HepG2 (cell line): Measurements from ENCODE around the gene FMNL1. TPM values are rescaled to one million over a fixed set of nuclear protein-coding genes. Genes with fewer than 3 reads are reported as not detected.
A peak's percentile ranks its signal among the peaks of the same experiment; 100 is the strongest.

Experiments used
- CREM ChIP-seq, 2 experiments: sonication (generic) in 1 of 2; formaldehyde crosslinking in 1 of 2; IDR thresholded peaks; 2 replicates each; pipeline versions ENCODE4 v1.4.0 to v1.6.1; 2016 to 2020; ENCODE audit warnings: antibody characterized with exemption in 1 of 2, mild to moderate bottlenecking in 1 of 2, missing genetic modification reagents in 1 of 2
- EED ChIP-seq: sonication (generic); formaldehyde crosslinking; IDR thresholded peaks from 2 replicates; pipeline ENCODE4 v1.5.0; 2020; ENCODE audit warnings: mild to moderate bottlenecking, missing genetic modification reagents
- HNRNPL ChIP-seq: fragments of 200-400 bp; formaldehyde crosslinking; IDR thresholded peaks from 2 replicates; pipeline ENCODE4 v1.6.1; 2017; ENCODE audit warnings: mild to moderate bottlenecking, low read depth, low read length
- ZNF879 ChIP-seq: sonication (generic); formaldehyde crosslinking; IDR thresholded peaks from 2 replicates; pipeline ENCODE4 v1.8.1; 2023; ENCODE audit warnings: missing genetic modification reagents
- ZSCAN31 ChIP-seq: sonication (generic); formaldehyde crosslinking; IDR thresholded peaks from 2 replicates; pipeline ENCODE4 v1.5.0; 2020; ENCODE audit warnings: low read depth, mild to moderate bottlenecking, missing genetic modification reagents
- polyA plus RNA-seq, 8 experiments: library from polyadenylated mRNA; depleted of rRNA in 3 of 8; stranded (reverse) in 7 of 8; unstranded in 1 of 8; fragments of >200 nt; fragmentation: Illumina TruSeq in 4 of 8; extraction: Trizol in 4 of 8; gene quantifications; 2 replicates each; pipeline versions ENCODE4 v1.2.1 to v1.2.3, GENCODE V29; 2011 to 2016; ENCODE audit warnings: low read depth in 4 of 8, missing spikeins in 1 of 8, mixed read lengths in 1 of 8; ENCODE audit not compliant: insufficient read depth in 1 of 8
- total RNA-seq, 5 experiments: library from RNA; depleted of rRNA; stranded (reverse); fragments of >200 nt; fragmentation: Illumina TruSeq; extraction: Trizol; gene quantifications; 2 replicates each; pipeline ENCODE4 v1.2.3, GENCODE V29; 2016; ENCODE audit warnings: low read depth in 1 of 5
- TF ChIP-seq, protein P1 (sequence below): sonication (generic); formaldehyde crosslinking; IDR thresholded peaks from 2 replicates; pipeline ENCODE4 v1.5.1; 2020; ENCODE audit warnings: mild to moderate bottlenecking, missing genetic modification reagents, moderate library complexity
- TF ChIP-seq, protein P2 (sequence below): sonication (generic); formaldehyde crosslinking; IDR thresholded peaks from 2 replicates; pipeline ENCODE4 v1.4.0; 2020; ENCODE audit warnings: mild to moderate bottlenecking, missing genetic modification reagents
- TF ChIP-seq, protein P3 (sequence below): sonication (generic); formaldehyde crosslinking; IDR thresholded peaks from 2 replicates; pipeline ENCODE4 v1.8.1; 2023; ENCODE audit warnings: mild to moderate bottlenecking, moderate library complexity, missing genetic modification reagents
- TF ChIP-seq, protein P4 (sequence below): sonication (generic); formaldehyde crosslinking; IDR thresholded peaks from 2 replicates; pipeline ENCODE4 v1.4.0; 2020; ENCODE audit warnings: missing genetic modification reagents, borderline replicate concordance
- TF ChIP-seq, protein P5 (sequence below): sonication (generic); formaldehyde crosslinking; IDR thresholded peaks from 2 replicates; pipeline ENCODE4 v1.8.1; 2023; ENCODE audit warnings: mild to moderate bottlenecking, missing genetic modification reagents

FMNL1 gene
- total and polyA plus RNA-seq, 2 of the 13 experiments (the other 11 are each of a cell fraction or from before 2014, with no cell fraction given), result 0.53 to 0.70 TPM

DNA sequence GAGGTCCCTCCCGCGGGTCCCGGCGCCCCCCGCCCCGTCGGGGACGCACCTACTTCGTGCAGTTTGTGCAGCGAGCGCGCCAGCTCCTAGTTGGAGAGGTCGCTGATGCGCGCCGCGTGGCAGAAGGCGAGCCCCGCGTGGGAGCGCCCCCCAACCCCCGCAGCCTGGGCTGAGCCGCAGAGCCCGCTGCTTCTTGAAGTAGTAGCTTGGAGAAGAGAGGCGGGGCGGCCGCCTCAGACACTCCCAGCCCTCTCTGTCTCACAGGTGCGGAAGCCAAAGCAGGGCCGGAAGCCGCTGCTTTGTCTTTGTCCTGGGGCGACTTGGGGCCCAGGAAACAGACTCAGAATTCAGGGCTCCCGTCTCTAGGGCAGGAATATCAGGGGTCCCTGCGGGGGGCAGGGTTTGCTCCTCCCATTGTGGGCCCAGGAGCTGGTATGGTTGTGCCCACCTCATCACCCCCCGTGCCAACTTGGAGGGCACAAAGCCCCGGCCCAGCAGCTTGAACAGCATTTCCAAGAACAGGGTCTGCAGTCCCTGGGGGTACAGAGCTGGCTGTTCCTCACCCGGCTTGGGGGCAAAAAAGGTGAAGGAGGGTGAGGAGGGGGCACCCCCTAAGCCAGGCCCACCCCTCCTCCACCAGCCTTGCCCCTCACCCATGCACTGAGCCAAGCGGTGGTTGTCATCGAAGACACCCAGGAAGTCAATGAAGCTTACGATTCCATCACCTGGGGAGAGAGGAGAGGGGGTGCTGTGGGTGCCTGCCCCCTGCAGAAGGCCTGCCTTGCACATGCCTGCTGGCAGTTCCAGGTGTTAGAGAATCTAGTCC, 26.7 kb downstream of the FMNL1 start (continued):
- TF ChIP-seq, protein P1, sequence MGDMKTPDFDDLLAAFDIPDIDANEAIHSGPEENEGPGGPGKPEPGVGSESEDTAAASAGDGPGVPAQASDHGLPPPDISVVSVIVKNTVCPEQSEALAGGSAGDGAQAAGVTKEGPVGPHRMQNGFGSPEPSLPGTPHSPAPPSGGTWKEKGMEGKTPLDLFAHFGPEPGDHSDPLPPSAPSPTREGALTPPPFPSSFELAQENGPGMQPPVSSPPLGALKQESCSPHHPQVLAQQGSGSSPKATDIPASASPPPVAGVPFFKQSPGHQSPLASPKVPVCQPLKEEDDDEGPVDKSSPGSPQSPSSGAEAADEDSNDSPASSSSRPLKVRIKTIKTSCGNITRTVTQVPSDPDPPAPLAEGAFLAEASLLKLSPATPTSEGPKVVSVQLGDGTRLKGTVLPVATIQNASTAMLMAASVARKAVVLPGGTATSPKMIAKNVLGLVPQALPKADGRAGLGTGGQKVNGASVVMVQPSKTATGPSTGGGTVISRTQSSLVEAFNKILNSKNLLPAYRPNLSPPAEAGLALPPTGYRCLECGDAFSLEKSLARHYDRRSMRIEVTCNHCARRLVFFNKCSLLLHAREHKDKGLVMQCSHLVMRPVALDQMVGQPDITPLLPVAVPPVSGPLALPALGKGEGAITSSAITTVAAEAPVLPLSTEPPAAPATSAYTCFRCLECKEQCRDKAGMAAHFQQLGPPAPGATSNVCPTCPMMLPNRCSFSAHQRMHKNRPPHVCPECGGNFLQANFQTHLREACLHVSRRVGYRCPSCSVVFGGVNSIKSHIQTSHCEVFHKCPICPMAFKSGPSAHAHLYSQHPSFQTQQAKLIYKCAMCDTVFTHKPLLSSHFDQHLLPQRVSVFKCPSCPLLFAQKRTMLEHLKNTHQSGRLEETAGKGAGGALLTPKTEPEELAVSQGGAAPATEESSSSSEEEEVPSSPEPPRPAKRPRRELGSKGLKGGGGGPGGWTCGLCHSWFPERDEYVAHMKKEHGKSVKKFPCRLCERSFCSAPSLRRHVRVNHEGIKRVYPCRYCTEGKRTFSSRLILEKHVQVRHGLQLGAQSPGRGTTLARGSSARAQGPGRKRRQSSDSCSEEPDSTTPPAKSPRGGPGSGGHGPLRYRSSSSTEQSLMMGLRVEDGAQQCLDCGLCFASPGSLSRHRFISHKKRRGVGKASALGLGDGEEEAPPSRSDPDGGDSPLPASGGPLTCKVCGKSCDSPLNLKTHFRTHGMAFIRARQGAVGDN (CRISPR knock-in tag), result peak; percentile 48
- TF ChIP-seq ZNF879, result 0 out of 2 replicates have a peak, but pooled peaks have one; percentile 23
- TF ChIP-seq CREM (IDR thresholded peaks at IDR 0.05), result no peak
- TF ChIP-seq CREM (CRISPR knock-in tag; IDR thresholded peaks at IDR 0.05), result 0 out of 2 replicates have a peak, but pooled peaks have one; percentile 17
- TF ChIP-seq, protein P2, sequence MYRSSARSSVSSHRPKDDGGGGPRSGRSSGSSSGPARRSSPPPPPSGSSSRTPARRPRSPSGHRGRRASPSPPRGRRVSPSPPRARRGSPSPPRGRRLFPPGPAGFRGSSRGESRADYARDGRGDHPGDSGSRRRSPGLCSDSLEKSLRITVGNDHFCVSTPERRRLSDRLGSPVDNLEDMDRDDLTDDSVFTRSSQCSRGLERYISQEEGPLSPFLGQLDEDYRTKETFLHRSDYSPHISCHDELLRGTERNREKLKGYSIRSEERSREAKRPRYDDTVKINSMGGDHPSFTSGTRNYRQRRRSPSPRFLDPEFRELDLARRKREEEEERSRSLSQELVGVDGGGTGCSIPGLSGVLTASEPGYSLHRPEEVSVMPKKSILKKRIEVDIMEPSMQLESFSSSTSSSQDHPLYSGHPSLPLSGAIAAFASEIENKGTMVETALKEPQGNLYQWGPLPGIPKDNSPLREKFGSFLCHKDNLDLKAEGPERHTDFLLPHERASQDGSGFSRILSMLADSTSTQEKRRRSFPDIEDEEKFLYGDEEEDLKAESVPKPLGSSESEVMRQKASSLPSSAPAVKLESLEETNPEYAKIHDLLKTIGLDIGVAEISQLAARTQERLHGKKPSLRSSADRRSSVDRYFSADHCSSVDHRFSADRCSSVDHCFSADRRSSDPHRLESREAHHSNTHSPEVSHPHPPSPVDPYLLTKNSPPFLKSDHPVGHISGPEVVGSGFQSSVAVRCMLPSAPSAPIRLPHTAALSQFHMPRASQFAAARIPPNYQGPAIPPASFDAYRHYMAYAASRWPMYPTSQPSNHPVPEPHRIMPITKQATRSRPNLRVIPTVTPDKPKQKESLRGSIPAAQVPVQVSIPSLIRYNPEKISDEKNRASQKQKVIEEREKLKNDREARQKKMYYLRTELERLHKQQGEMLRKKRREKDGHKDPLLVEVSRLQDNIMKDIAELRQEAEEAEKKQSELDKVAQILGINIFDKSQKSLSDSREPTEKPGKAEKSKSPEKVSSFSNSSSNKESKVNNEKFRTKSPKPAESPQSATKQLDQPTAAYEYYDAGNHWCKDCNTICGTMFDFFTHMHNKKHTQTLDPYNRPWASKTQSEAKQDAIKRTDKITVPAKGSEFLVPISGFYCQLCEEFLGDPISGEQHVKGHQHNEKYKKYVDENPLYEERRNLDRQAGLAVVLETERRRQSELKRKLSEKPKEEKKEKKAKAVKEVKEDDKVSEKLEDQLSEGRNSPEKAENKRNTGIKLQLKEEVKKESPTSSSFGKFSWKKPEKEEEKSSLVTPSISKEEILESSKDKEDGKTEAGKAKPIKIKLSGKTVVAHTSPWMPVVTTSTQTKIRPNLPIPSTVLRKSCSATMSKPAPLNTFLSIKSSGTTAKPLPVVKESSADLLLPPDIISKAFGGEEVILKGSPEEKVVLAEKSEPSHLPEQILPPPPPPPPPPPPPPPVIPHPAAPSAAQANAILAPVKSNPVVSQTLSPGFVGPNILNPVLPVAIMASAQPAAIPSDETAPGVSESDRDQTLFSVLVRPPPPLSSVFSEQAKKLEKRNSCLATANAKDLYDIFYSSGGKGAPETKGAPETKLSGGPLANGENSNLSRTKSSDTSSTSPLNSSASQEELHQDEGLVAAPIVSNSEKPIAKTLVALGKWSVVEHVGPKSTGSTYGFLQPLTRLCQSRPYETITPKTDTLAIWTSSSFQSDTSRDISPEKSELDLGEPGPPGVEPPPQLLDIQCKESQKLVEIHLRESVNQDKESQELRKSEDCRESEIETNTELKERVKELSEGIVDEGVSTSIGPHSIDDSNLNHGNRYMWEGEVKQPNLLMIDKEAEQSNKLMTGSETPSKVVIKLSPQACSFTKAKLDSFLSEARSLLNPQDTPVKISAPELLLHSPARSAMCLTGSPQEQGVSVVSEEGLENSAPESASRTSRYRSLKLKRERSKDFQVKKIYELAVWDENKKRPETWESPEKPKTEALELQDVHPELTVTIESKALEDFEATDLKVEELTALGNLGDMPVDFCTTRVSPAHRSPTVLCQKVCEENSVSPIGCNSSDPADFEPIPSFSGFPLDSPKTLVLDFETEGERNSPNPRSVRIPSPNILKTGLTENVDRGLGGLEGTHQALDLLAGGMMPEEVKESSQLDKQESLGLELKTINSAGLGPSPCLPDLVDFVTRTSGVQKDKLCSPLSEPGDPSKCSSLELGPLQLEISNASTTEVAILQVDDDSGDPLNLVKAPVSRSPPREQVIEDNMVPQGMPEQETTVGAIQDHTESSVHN (CRISPR knock-in tag), result 0 out of 2 replicates have a peak, but pooled peaks have one; percentile 10
- TF ChIP-seq, protein P3, sequence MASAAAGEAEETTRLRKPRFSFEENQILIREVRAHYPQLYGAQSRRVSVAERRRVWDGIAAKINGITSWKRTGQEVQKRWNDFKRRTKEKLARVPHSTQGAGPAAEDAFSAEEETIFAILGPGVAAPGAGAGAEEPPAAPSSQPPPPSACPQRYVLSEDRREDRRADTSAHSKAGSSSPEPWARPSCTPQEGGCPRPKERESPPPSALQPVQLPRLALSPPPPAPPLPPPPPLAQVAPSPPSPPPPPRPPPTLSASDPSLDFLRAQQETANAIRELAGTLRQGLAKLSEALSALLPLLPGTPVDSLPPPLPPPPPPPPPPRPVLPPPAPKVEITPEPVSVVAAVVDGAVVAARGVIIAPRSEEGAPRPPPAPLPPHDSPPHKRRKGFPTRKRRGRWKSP (CRISPR knock-in tag), result 0 out of 2 replicates have a peak, but pooled peaks have one; percentile 14
- TF ChIP-seq EED (CRISPR knock-in tag), result 0 out of 2 replicates have a peak, but pooled peaks have one; percentile 47
- TF ChIP-seq, protein P4, sequence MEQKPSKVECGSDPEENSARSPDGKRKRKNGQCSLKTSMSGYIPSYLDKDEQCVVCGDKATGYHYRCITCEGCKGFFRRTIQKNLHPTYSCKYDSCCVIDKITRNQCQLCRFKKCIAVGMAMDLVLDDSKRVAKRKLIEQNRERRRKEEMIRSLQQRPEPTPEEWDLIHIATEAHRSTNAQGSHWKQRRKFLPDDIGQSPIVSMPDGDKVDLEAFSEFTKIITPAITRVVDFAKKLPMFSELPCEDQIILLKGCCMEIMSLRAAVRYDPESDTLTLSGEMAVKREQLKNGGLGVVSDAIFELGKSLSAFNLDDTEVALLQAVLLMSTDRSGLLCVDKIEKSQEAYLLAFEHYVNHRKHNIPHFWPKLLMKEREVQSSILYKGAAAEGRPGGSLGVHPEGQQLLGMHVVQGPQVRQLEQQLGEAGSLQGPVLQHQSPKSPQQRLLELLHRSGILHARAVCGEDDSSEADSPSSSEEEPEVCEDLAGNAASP (CRISPR knock-in tag), result no peak
- peak; percentile 83 for TF ChIP-seq HNRNPL
- TF ChIP-seq, protein P5, sequence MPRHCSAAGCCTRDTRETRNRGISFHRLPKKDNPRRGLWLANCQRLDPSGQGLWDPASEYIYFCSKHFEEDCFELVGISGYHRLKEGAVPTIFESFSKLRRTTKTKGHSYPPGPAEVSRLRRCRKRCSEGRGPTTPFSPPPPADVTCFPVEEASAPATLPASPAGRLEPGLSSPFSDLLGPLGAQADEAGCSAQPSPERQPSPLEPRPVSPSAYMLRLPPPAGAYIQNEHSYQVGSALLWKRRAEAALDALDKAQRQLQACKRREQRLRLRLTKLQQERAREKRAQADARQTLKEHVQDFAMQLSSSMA, result 0 out of 2 replicates have a peak, but pooled peaks have one; percentile 15
- TF ChIP-seq ZSCAN31 (CRISPR knock-in tag), result 0 out of 2 replicates have a peak, but pooled peaks have one; percentile 42
